ENCODE data around the gene SMNDC1. TPM values are rescaled to one million over a fixed set of nuclear protein-coding genes. Genes with fewer than 3 reads are reported as not detected.

The SMNDC1 gene
- total and polyA plus RNA-seq, 11 donors, result 5.2 to 23.1 (median 20.6) TPM

DNA sequence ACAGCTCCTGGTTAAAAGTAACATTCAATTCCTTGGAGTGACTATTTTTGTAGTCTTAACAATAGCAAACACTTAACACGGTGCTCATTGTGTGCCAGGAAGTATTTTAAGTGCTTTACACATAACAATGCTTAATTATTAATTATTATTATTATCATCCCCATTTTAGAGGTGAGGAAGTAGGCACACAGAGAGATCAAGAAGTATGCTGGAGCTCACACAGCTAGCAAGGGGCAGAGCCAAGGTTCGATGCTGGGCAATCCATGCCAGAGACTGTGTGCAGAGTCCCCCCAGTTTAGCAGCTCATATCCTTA, 48.2 kb upstream of the SMNDC1 start:
- Histone ChIP-seq H3K4me3 (no peak overlapping the region), H3K27me3 (peaks cover 0 to 3% (median 0%) of the 10 kb centered on the region in 9 donors), H3K27ac (no peak overlapping the region), H3K36me3 (no peaks in the 10 kb centered on the region), H3K4me1 (peaks cover 0 to 45% (median 8%) of the 10 kb centered on the region in 12 donors), H3K9me3 (no peaks in the 10 kb centered on the region)
- ATAC-seq (no peak), DNase-seq (no peak)
- intact Hi-C loops (cut with DNase I), result loop anchor here in 7 of 10 donors (5.0 to 10.0 kb wide), 6 partner anchors 41 to 194 kb away; partner anchors contain the start of gene DUSP5 (in 3 of the 7)
- no peak for TF ChIP-seq POLR2A (IDR thresholded peaks at IDR 0.05)
- TF ChIP-seq, protein P1, sequence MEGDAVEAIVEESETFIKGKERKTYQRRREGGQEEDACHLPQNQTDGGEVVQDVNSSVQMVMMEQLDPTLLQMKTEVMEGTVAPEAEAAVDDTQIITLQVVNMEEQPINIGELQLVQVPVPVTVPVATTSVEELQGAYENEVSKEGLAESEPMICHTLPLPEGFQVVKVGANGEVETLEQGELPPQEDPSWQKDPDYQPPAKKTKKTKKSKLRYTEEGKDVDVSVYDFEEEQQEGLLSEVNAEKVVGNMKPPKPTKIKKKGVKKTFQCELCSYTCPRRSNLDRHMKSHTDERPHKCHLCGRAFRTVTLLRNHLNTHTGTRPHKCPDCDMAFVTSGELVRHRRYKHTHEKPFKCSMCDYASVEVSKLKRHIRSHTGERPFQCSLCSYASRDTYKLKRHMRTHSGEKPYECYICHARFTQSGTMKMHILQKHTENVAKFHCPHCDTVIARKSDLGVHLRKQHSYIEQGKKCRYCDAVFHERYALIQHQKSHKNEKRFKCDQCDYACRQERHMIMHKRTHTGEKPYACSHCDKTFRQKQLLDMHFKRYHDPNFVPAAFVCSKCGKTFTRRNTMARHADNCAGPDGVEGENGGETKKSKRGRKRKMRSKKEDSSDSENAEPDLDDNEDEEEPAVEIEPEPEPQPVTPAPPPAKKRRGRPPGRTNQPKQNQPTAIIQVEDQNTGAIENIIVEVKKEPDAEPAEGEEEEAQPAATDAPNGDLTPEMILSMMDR (IDR thresholded peaks at IDR 0.05), result no peak
- 24 to 46% (median 37%) methylated on average over 2 of the region's 2 CpGs for WGBS, 4 donors

DNA sequence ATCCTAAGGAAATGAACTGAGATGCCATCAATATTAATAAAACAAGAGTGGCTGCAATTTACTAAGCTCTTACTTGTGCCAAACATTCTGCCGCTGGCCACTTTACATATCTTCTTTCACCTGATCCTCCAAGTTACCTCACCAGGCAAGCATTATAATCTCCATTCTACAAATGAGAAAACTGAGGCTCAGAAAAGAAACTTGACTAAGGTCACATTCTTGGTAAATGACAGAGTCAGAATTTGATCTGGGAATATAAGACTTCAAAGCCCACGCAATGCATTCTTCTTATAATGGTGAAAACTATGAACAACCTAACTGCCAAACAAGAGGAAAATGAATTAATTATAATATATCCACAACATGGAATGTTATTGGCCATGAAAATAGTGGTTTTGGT, 46.1 kb upstream of the SMNDC1 start:
- Histone ChIP-seq H3K4me1 (peaks cover 0 to 27% (median 5%) of the 10 kb centered on the region in 12 donors), H3K4me3 (no peak overlapping the region), H3K9me3 (no peaks in the 10 kb centered on the region), H3K36me3 (no peaks in the 10 kb centered on the region), H3K27me3 (peaks cover 0 to 3% (median 0%) of the 10 kb centered on the region in 9 donors), H3K27ac (no peak overlapping the region)
- ATAC-seq, result no peak
- intact Hi-C loops (cut with DNase I), result loop anchor here in 7 of 10 donors (5.0 to 10.0 kb wide), 6 partner anchors 39 to 196 kb away; partner anchors contain the start of gene DUSP5 (in 3 of the 7)
- no peak for DNase-seq
- WGBS, 4 donors, result 87 to 92% (median 89%) methylated on average over 2 of the region's 2 CpGs
- no peak for TF ChIP-seq POLR2A (IDR thresholded peaks at IDR 0.05)
- TF ChIP-seq, protein P1 (IDR thresholded peaks at IDR 0.05), result no peak

DNA sequence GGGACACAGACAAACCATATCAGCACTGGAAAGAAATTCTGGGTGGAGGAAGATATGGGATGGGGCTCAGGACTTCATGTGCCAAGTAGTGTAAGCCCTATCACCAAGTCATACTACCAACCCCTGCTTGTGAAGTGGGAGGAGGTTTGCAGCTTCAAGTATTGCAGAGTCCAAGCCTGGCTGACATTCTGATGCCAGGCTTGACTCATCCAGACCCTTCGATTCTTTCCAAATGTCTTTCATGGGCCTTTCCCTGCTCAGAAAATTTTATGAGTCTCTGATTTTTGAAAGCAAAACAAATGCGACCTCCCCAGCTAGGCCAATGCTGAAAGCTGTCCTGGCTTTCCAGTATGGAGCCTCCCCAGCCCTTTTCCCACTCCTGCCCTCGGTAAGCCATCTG, 45.1 kb upstream of the SMNDC1 start:
- ATAC-seq (no peak), DNase-seq (no peak)
- H3K36me3 ChIP-seq, result no peaks in the 10 kb centered on the region
- 86 to 93% (median 89%) methylated on average over 3 of the region's 3 CpGs for WGBS, 4 donors
- H3K27me3 ChIP-seq, result peaks cover 0 to 3% (median 0%) of the 10 kb centered on the region in 9 donors
- H3K9me3 ChIP-seq, result no peaks in the 10 kb centered on the region
- intact Hi-C loops (cut with DNase I), result loop anchor here in 7 of 10 donors (5.0 to 10.0 kb wide), 6 partner anchors 38 to 197 kb away; partner anchors contain the start of gene DUSP5 (in 3 of the 7)
- peaks cover 0 to 23% (median 5%) of the 10 kb centered on the region in 12 donors for H3K4me1 ChIP-seq
- no peak overlapping the region for H3K4me3 ChIP-seq
- H3K27ac ChIP-seq, result no peak overlapping the region
- TF ChIP-seq, protein P1 (IDR thresholded peaks at IDR 0.05), result no peak
- no peak for TF ChIP-seq POLR2A (IDR thresholded peaks at IDR 0.05)

DNA sequence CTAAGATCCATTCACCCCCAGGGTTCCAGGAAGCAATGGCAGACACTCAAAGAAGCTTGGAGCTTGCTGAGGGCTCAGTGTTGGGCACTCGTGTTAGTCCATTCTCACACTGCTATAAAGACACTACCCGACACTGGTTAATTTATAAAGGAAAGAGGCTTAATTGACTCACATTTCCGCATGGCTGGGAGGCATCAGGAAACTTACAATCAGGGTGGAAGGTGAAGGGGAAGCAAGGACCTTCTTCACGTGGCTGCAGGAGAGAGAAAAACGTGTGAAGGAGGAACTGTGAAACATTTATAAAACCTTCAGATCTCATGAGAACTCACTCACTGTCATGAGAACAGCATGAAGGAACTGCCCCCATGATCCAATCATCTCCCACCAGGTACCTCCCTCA, 44.7 kb upstream of the SMNDC1 start:
- Histone ChIP-seq H3K27ac (no peak overlapping the region), H3K4me1 (peaks cover 0 to 18% (median 3%) of the 10 kb centered on the region in 12 donors), H3K27me3 (peaks cover 0 to 3% (median 0%) of the 10 kb centered on the region in 9 donors), H3K36me3 (no peaks in the 10 kb centered on the region), H3K4me3 (no peak overlapping the region), H3K9me3 (no peaks in the 10 kb centered on the region)
- no peak for DNase-seq
- WGBS, 4 donors, result 68 to 79% (median 73%) methylated on average over 5 of the region's 5 CpGs
- TF ChIP-seq POLR2A (IDR thresholded peaks at IDR 0.05), result no peak
- TF ChIP-seq, protein P1 (IDR thresholded peaks at IDR 0.05), result no peak
- intact Hi-C loops (cut with DNase I), result no loop called here
- ATAC-seq, result no peak

Measured in heart left ventricle (tissue), 16 donors.